Neural cell (in vitro differentiated cells): ENCODE measurements around the gene DNAH5.

ENCODE experiments used
- CTCF ChIP-seq: fragments of 450-650 bp; IDR thresholded peaks from 2 replicates; pipeline ENCODE4 v1.5.1; 2014; ENCODE audit warnings: antibody characterized with exemption, mild to moderate bottlenecking, moderate library complexity; ENCODE audit not compliant: poor library complexity, severe bottlenecking
- EP300 ChIP-seq: fragments of 450-650 bp; conservative IDR thresholded peaks from 2 replicates; pipeline ENCODE4 v1.6.1; 2014; ENCODE audit warnings: antibody characterized with exemption, mild to moderate bottlenecking, moderate library complexity; ENCODE audit not compliant: poor library complexity, severe bottlenecking
- EZH2 ChIP-seq: fragments of 200-600, 300-800 bp; shearing (Covaris generic), sonication (generic); IDR thresholded peaks from 2 replicates; pipeline ENCODE4 v1.6.1; 2014; ENCODE audit warnings: antibody characterized with exemption, low read length, borderline replicate concordance, mild to moderate bottlenecking; ENCODE audit not compliant: insufficient read depth, poor library complexity, severe bottlenecking
- MXI1 ChIP-seq: fragments of 450-650 bp; conservative IDR thresholded peaks from 2 replicates; pipeline ENCODE4 v1.6.1; 2014; ENCODE audit warnings: antibody characterized with exemption, mild to moderate bottlenecking; ENCODE audit not compliant: poor library complexity, severe bottlenecking
- RAD21 ChIP-seq: fragments of 450-650 bp; conservative IDR thresholded peaks from 2 replicates; pipeline ENCODE4 v1.6.1; 2014; ENCODE audit warnings: antibody characterized with exemption, mild to moderate bottlenecking, moderate library complexity
- REST ChIP-seq: IDR thresholded peaks from 2 replicates; pipeline ENCODE4 v1.6.1; 2012; ENCODE audit warnings: borderline replicate concordance
- TAF1 ChIP-seq: IDR thresholded peaks from 2 replicates; pipeline ENCODE4 v1.6.1; 2012; ENCODE audit warnings: low read depth

- TF ChIP-seq REST, result no peak
- no peak for TF ChIP-seq EZH2
- TF ChIP-seq CTCF, result no peak
- no peak for TF ChIP-seq TAF1
- TF ChIP-seq MXI1, result no peak
- TF ChIP-seq RAD21, result no peak
- TF ChIP-seq EP300, result no peak
These were observed 27.5 kb upstream of the DNAH5 start for GRCh38 chr5:13972029-13972428.
